HG03442 (cell line): ENCODE data around the gene SMC1B.
"Not testable (repeated sequence)": the region's sequence is repeated elsewhere in the genome, so short reads cannot be mapped to it uniquely, and the experiment has no call there.

Experiments used
- ATAC-seq: cut with Tn5 transposase; IDR thresholded peaks from one replicate; pipeline ENCODE4 v1.9.1; 2021; ENCODE audit warnings: mild to moderate bottlenecking, moderate library complexity; ENCODE audit not compliant: unreplicated experiment

The SMC1B gene

GRCh38 chr22:45444168-45444567 is 30.8 kb upstream of the SMC1B start:
- no peak for ATAC-seq

GRCh38 chr22:45442116-45442515 is 28.7 kb upstream of the SMC1B start:
- no peak for ATAC-seq

DNA sequence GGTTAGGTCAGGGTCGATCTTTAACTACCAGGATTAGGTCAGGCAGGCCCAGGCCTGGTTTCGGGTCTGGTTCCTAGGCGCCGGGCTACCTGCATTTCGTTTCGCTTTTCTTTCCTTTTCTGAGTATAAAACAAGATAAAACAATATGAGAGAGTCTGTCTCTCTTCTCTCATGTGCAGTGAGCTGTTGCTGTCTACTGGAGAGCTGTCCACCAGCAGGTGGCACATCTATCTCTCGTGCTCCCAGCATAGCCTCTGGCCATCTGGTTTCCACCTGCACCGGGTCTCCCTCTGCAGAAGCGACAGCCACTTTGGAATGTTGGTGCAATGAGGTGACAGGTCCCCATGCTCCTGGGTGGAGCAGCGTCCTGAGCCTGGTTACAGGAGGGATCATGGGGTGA is 27.7 kb upstream of the SMC1B start:
- no peak for ATAC-seq

DNA sequence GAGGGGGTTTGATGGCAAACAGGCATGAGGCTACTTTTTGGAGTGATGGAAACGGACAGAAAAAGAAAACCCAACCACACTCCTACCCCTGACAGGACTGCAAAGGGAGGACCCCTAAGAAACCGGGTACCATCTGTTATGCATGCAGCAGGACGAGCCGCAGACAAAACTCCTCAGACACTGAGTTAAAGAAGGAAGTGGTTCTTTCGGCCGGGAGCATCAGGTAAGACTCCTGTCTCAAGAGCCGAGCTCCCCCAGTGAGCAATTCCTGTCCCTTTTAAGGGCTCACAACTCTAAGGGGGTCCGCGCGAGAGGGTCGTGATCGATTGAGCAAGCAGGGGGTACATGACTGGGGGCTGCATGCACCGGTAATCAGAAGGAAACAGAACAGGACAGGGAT is 27.3 kb upstream of the SMC1B start:
- not testable (repeated sequence) for ATAC-seq

- ATAC-seq: no peak
These were observed 24.9 kb upstream of the SMC1B start for GRCh38 chr22:45438336-45438735.

DNA sequence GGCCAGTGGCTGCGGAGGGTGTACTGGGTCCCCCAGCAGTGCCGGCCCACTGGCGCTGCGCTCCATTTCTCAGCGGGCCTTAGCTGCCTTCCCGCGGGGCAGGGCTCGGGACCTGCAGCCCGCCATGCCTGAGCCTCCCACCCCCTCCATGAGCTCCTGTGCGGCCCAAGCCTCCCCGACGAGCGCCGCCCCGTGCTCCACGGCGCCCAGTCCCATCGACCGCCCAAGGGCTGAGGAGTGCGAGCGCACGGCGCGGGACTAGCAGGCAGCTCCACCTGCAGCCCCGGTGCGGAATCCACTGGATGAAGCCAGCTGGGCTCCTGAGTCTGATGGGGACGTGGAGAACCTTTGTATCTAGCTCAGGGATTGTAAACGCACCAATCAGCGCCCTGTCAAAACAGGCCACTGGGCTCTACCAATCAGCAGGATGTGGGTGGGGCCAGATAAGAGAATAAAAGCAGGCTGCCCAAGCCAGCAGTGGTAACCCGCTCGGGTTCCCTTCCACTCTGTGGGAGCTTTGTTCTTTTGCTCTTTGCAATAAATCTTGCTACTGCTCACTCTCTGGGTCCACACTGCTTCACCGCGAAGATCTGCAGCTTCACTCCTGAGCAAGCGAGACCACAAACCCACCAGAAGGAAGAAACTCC is 23.6 kb upstream of the SMC1B start:
- ATAC-seq: not testable (repeated sequence)

GRCh38 chr22:45435544-45436139 is 22.2 kb upstream of the SMC1B start:
- ATAC-seq: no peak

DNA sequence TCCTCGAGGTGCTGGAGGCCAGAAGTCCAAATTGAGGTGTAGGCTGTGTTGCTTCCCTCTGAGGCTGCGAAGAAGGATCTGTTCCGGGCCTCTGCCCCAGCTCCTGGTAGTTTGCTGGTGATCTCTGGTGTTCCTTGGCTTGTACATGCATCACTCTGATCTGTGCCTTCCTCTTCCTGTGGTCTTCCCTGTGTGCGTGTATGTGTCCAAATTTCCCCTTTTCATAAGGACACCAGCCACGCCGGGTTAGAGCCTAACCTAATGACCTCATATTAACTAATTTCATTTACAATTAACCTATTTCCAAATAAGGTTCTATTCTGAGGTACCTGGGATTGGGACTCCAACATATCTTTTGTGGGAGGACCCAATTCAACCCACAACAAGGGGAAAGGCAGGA is 21.6 kb upstream of the SMC1B start:
- no peak for ATAC-seq

GRCh38 chr22:45430871-45431270 is 17.5 kb upstream of the SMC1B start:
- ATAC-seq: no peak

DNA sequence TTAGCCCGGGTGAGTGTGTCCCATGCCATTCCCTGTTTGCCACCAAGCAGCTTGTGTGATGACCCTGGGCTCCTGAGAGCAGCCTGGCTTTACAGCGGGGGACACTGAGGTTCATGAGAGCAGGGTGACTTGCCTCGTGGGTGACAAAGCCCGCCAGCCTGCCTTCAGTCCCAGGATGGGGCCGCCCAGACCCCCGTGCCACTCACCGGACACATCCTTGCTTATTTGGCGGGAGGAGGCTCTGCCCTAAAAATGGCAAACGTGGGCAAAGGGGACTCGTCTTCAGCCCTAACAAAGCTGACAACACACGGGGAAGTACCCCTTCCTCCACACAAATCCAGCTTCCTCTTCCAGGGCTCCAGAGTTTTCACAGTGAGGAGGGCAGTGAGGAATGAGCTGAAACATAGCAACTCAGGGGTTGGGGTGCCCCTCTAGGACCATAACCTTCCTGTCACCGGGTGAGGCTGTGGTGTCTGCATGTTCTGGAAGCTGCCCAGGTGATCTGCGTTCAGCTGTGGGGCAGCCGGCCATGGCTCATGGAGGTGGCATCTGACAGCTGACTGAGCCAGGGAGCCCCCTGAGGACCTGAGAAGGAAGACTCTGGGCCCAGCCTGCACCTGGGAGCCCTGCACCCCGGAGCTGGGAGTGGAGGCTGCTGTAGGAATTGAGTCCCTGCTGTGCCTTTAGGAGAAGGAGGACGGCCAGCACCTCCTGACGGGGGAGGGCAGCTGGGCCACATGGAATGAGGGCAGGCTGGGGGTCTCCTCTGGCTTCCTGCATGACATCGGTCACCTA is 16.8 kb upstream of the SMC1B start:
- no peak for ATAC-seq

DNA sequence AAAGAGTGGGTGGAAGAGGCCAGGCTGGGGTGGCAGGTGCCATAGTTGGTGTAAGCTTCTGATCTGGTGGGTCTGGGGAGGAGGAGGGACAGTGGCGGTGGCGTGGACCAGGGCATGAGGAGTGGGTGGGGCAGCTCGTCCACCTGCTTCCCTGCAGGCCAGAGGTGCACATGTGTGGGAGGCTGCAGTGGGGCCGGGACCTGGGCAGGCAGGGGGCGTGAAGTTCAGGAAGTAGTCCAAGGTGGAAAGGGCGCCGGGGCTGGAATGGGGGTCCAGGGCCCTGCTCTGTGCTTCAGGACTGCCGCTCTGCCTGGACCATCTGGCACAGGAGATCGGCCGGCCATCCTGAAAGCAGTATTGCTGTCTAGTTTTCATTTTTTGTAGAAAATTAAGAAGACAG is 16.0 kb upstream of the SMC1B start:
- ATAC-seq: no peak

- ATAC-seq: no peak
These were observed 15.3 kb upstream of the SMC1B start for GRCh38 chr22:45428391-45429385.

DNA sequence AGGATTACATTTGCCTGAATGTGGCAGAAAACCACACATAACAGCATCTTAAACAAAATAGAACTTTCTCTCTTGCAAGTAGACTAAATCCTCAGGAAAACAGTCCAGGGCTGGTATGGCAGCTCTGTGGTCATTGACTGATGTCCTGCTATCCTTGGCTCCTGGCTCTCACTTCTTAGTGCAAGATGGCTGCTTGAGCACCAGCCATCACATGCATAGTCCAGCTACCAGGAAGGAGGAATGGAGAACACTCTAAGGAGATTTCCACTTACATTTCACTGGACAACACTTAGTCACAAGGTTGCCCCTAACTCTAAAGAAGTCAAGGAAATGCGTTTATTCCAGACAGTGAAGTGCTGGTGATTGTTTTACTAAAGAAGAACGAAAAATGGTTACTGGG is 13.7 kb upstream of the SMC1B start:
- ATAC-seq: no peak

- no peak for ATAC-seq
These were observed 13.0 kb upstream of the SMC1B start for GRCh38 chr22:45426387-45426786.

- no peak for ATAC-seq
These were observed 12.3 kb upstream of the SMC1B start for GRCh38 chr22:45425531-45426265.

DNA sequence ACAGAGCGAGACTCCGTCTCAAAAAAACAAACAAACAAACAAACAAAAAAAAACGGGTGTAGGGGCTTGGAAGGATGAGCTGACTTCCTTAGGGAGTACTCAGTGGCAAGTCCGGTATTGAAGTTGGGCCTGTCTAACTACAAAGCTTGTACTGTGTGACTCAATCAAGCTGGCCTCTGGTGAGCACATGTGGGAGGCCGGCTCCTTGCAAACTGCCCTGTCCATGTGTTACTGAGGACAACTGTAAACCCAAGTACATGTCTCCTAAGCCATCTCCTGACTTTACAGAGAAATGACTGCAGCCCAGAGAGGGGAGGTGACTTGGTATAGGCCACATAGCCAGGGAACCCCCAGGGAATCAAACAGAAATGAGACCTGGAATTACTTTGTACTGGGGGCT is 11.7 kb upstream of the SMC1B start:
- no peak for ATAC-seq

- no peak for ATAC-seq
These were observed 10.9 kb upstream of the SMC1B start for GRCh38 chr22:45424241-45424731.

DNA sequence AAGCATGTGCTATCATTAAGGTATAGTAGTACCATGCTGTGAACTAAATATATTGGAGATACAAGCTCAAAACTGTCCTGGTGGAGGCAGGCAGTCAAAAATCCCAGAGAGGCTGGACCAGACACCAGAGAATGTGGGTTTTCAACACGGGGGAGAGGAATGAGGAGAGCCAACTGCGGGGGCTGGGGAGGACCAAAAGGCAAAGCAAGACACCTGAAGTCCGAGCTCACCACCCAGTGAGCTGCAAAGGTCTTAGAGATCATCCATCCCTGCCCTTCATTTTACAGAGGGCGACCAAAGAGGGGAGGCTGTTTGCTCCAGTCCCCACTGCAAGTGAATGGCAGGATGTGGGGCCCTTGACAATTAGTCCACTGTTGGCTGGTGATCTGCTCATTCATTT is 10.1 kb upstream of the SMC1B start:
- no peak for ATAC-seq

DNA sequence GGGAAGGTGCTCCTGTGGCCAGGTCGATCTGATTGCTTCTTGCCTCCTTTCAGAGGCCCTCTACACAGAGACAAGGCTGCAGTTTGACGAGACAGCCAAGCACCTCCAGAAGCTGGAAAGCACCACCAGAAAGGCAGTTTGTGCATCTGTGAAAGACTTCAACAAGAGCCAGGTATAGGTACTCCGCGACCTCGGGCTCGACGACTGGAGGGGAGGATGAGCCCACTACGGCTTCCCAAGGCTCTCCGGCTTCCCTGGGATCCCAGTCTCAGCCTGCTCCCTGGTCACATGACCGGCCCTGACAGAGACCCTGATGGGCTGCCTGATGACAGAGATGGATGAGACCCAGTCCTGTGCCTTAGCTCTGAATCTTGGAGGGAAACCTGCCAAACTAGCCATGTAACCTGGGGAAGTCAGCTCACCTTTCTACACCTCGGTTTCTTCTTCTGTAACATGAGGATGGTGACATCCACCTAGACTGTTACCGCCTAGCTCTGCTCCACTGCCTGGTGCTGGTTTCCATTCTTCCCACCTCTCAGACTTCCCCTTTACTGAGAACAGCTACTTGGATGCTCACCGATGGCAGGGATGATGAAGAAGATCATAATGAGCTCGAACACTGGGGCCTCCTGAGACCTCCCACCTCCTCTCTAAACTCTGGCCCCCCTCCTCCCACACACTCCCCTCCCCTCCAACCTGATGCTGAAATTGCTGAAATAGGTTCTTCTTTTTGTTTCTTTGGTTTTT is 9.0 kb upstream of the SMC1B start:
- no peak for ATAC-seq
